ENCODE results near the gene TCHP.

Gene TCHP

GRCh38 chr12:109963330-109963729 is 63.3 kb downstream of the TCHP start:
- no peak overlapping the region for H3K4me3 ChIP-seq
- H3K27ac ChIP-seq: no peak overlapping the region
- no peak for DNase-seq (ENCODE audit: low spot score)
- TF ChIP-seq CTCF (IDR thresholded peaks at IDR 0.05): no peak

- no peak for TF ChIP-seq CTCF (IDR thresholded peaks at IDR 0.05)
- DNase-seq (ENCODE audit: low spot score): no peak
- H3K27ac ChIP-seq: no peak overlapping the region
- no peak overlapping the region for H3K4me3 ChIP-seq
Measured at GRCh38 chr12:109963743-109964429, 63.8 kb downstream of the TCHP start.

GRCh38 chr12:109966546-109966945 is 66.5 kb downstream of the TCHP start:
- TF ChIP-seq CTCF (IDR thresholded peaks at IDR 0.05): no peak
- Histone ChIP-seq H3K4me3 (no peak overlapping the region), H3K27ac (no peak overlapping the region)
- no peak for DNase-seq (ENCODE audit: low spot score)

GRCh38 chr12:109967383-109968031 is 67.4 kb downstream of the TCHP start:
- H3K27ac ChIP-seq: no peak overlapping the region
- DNase-seq (ENCODE audit: low spot score): no peak
- TF ChIP-seq CTCF (IDR thresholded peaks at IDR 0.05): no peak

More at GRCh38 chr12:109967383-109968031, 67.4 kb downstream of the TCHP start:
- H3K4me3 ChIP-seq: no peak overlapping the region
